SK-N-SH (cell line): Measurements from ENCODE around the gene CPNE4. TPM values are rescaled to one million over a fixed set of nuclear protein-coding genes. Genes with fewer than 3 reads are reported as not detected.
"Not testable (repeated sequence)": the region's sequence is repeated elsewhere in the genome, so short reads cannot be mapped to it uniquely, and the experiment has no call there.

Experiments
- CTCF ChIA-PET: fragments of 300-600, 350-600 bp; formaldehyde crosslinking; extraction: SDS; loops from one replicate; lab custom pipeline; 2021; lab: Yijun Ruan, JAX
- POLR2A ChIA-PET: fragments of 350-600 bp; sonication (Branson Sonifier 250); formaldehyde crosslinking; extraction: SDS; loops from one replicate; lab custom pipeline; 2020; ENCODE audit warnings: antibody characterized with exemption, inconsistent platforms; lab: Yijun Ruan, JAX
- DNase-seq: peaks from one replicate; pipeline ENCODE4 v3.0.0; 2012
- H2AFZ ChIP-seq: fragments of 200-600 bp; sonication (generic); 2 replicates; pipeline ENCODE4 v1.8.1; 2016; ENCODE audit warnings: antibody characterized with exemption, mild to moderate bottlenecking, low read depth
- H3F3A ChIP-seq: fragments of 200-600 bp; sonication (generic); replicated peaks from 2 replicates; pipeline ENCODE3; 2016; ENCODE audit warnings: antibody characterized with exemption, mild to moderate bottlenecking; ENCODE audit not compliant: insufficient read depth
- H3K27ac ChIP-seq, 2 experiments: fragments of 200-500 bp in 1 of 2; fragments of 200-600 bp in 1 of 2; sonication (Bioruptor generic) in 1 of 2; sonication (generic), shearing (Covaris generic) in 1 of 2; 2 replicates each; pipeline versions ENCODE4 v1.5.1 to v1.6.1; 2014 to 2016; ENCODE audit warnings: low read depth in 2 of 2, inconsistent platforms in 1 of 2, low read length in 1 of 2, mild to moderate bottlenecking in 1 of 2, mixed read lengths in 1 of 2
- H3K27me3 ChIP-seq: fragments of 200-600 bp; sonication (generic), shearing (Covaris generic); 2 replicates; pipeline ENCODE4 v1.6.1; 2016; ENCODE audit warnings: mixed run types; ENCODE audit not compliant: insufficient read depth
- H3K36me3 ChIP-seq, 2 experiments: fragments of 200-500 bp in 1 of 2; fragments of 200-600 bp in 1 of 2; sonication (Bioruptor generic) in 1 of 2; sonication (generic) in 1 of 2; replicated peaks in 1 of 2; 2 replicates each; pipeline versions ENCODE3 to v1.5.1; 2014 to 2016; ENCODE audit warnings: low read length in 1 of 2, mild to moderate bottlenecking in 1 of 2; ENCODE audit not compliant: insufficient read depth in 2 of 2, control insufficient read depth in 1 of 2
- H3K4me1 ChIP-seq, 2 experiments: fragments of 200-500 bp in 1 of 2; fragments of 200-600 bp in 1 of 2; sonication (Bioruptor generic) in 1 of 2; sonication (generic), shearing (Covaris generic) in 1 of 2; 2 replicates each; pipeline versions ENCODE4 v1.5.1 to v1.6.1; 2014 to 2016; ENCODE audit warnings: low read depth in 1 of 2, low read length in 1 of 2, mixed run types in 1 of 2; ENCODE audit not compliant: insufficient read depth in 2 of 2, control insufficient read depth in 1 of 2
- H3K4me2 ChIP-seq: fragments of 200-600 bp; sonication (generic), shearing (Covaris generic); 2 replicates; pipeline ENCODE4 v1.6.1; 2017; ENCODE audit warnings: mixed run types
- H3K4me3 ChIP-seq, 2 experiments: fragments of 200-500 bp in 1 of 2; fragments of 200-600 bp in 1 of 2; sonication (Bioruptor generic) in 1 of 2; sonication (generic), shearing (Covaris generic) in 1 of 2; 2 replicates each; pipeline versions ENCODE4 v1.5.1 to v1.8.1; 2014 to 2016; ENCODE audit warnings: low read depth in 2 of 2, inconsistent platforms in 1 of 2, low read length in 1 of 2, mild to moderate bottlenecking in 1 of 2, mixed read lengths in 1 of 2, moderate library complexity in 1 of 2
- H3K79me2 ChIP-seq: fragments of 200-600 bp; sonication (generic); 2 replicates; pipeline ENCODE4 v1.8.1; 2017; ENCODE audit warnings: mild to moderate bottlenecking; ENCODE audit not compliant: insufficient read depth
- H3K9ac ChIP-seq: fragments of 200-600 bp; sonication (generic); 2 replicates; pipeline ENCODE4 v1.6.1; 2017; ENCODE audit warnings: mixed run types
- H3K9me2 ChIP-seq: fragments of 200-600 bp; sonication (generic); 2 replicates; pipeline ENCODE4 v1.6.1; 2017; ENCODE audit warnings: mixed run types
- H3K9me3 ChIP-seq: fragments of 200-600 bp; sonication (generic); 2 replicates; pipeline ENCODE4 v1.6.1; 2017; ENCODE audit warnings: mixed run types, mild to moderate bottlenecking, moderate library complexity
- H4K20me1 ChIP-seq: fragments of 200-600 bp; sonication (generic); 2 replicates; pipeline ENCODE4 v1.6.1; 2017; ENCODE audit warnings: mild to moderate bottlenecking, mixed run types; ENCODE audit not compliant: insufficient read depth
- CHD2 ChIP-seq: fragments of 150-350 bp; IDR thresholded peaks from 2 replicates; pipeline ENCODE4 v1.6.1; 2018; ENCODE audit warnings: low read length; ENCODE audit not compliant: partially characterized antibody
- ELF1 ChIP-seq: IDR thresholded peaks from 2 replicates; pipeline ENCODE4 v1.4.0; 2012
- EZH2phosphoT487 ChIP-seq: fragments of 200-600 bp; sonication (generic); IDR thresholded peaks from 2 replicates; pipeline ENCODE4 v1.6.1; 2017; ENCODE audit warnings: low read depth, mixed run types, mild to moderate bottlenecking, antibody characterized with exemption, moderate library complexity, borderline replicate concordance
- MAX ChIP-seq: IDR thresholded peaks from 2 replicates; pipeline ENCODE4 v1.4.0; 2012; ENCODE audit warnings: low read depth
- MEF2A ChIP-seq: IDR thresholded peaks from 2 replicates; pipeline ENCODE4 v1.4.0; 2012; ENCODE audit warnings: low read depth, borderline replicate concordance
- MXI1 ChIP-seq: IDR thresholded peaks from 2 replicates; pipeline ENCODE4 v1.6.1; 2012; ENCODE audit warnings: mild to moderate bottlenecking, low read depth, low read length, improper control_type of control experiment
- RAD21 ChIP-seq: IDR thresholded peaks from 2 replicates; pipeline ENCODE4 v1.6.1; 2012; ENCODE audit warnings: mild to moderate bottlenecking, low read length
- RXRA ChIP-seq: IDR thresholded peaks from 2 replicates; pipeline ENCODE4 v1.4.0; 2012; ENCODE audit warnings: low read depth, mild to moderate bottlenecking, borderline replicate concordance
- SIN3A ChIP-seq: IDR thresholded peaks from 2 replicates; pipeline ENCODE4 v1.6.1; 2012; ENCODE audit warnings: low read depth, mild to moderate bottlenecking, low read length, moderate library complexity, borderline replicate concordance
- TEAD4 ChIP-seq: IDR thresholded peaks from 2 replicates; pipeline ENCODE4 v1.4.0; 2012; ENCODE audit warnings: mild to moderate bottlenecking, borderline replicate concordance; ENCODE audit not compliant: insufficient read depth
- WGBS: methylation state at CpG from one replicate; pipeline ENCODE4 v1.1.6; 2017; ENCODE audit warnings: low lambda C conversion rate; 5-methylcytosine and 5-hydroxymethylcytosine counted together
- polyA plus RNA-seq, 3 experiments: library from polyadenylated mRNA; depleted of rRNA; stranded (reverse); fragments of >200 nt; gene quantifications; 2 replicates each; pipeline ENCODE4 v1.2.3, GENCODE V29; 2012
- TF ChIP-seq, protein P1 (sequence below): fragments of 200-600 bp; sonication (generic); IDR thresholded peaks from 2 replicates; pipeline ENCODE4 v1.6.1; 2017; ENCODE audit warnings: antibody characterized with exemption, mild to moderate bottlenecking, moderate library complexity

CPNE4 gene
- polyA plus RNA-seq, 1 of the 3 experiments (the other 2 are of a cell fraction) = not detected

DNA sequence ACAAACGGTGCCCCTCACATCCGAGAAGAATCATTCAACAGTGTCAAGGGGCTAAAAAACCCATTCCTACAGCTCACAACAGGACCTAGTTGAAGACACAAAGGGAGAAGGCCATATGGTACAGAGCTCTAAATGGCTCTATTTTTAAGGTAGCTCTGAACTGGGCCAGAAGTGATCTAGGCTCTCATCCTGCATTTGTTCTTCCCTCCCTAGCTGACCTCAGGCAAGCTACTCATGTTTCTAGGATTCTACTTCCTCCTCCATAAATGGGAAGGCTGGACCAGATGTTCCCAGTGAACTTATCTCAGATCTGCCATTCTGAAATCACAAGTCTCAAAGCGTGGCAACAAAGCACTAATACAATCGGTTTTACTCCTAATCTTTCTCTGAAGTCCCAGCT lies 62.3 kb downstream of the CPNE4 start:
- Histone ChIP-seq H3K4me2 (no peak overlapping the region), H3K27ac (no peak overlapping the region), H2AFZ (no peak overlapping the region), H3K9me2 (no peaks in the 10 kb centered on the region), H3K9ac (no peak overlapping the region), H3K9me3 (no peaks in the 10 kb centered on the region), H3K4me1 (no peaks in the 10 kb centered on the region; a peak in 2 of 4 replicates), H3K36me3 (no peaks in the 10 kb centered on the region), H4K20me1 (no peaks in the 10 kb centered on the region), H3K27me3 (no peaks in the 10 kb centered on the region), H3K79me2 (no peaks in the 10 kb centered on the region), H3K4me3 (no peak overlapping the region), H3F3A (no peaks in the 10 kb centered on the region)
- DNase-seq = peak; percentile 17
- no peak for TF ChIP-seq ELF1
- CTCF ChIA-PET = interaction anchor here (0.9 to 1.2 kb wide), 3 partner anchors 14 to 178 kb away, joined by 3 to 4 read pairs (median 3); partner anchors contain the start of gene CPNE4
- 49% methylated on average over 4 of the region's 4 CpGs for WGBS
- POLR2A ChIA-PET = no interaction called here

DNA sequence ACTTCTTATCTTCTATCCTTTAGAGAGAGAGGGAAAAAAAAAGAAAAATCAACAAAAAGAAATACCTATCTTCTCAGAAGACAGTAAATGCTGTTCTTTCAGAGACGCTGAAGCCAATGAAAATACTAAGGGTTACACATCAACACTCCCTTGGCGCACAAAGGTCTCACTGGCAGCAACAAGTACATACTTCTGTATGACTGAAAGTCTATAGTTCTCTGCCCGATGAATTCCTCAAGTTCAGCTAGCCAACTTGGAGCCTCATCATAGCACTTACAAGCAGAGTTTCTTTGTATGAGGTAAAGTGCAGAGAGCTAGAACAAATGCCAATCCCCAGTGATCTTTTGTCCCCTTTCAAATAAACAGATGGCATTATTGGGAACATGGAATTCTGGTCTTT lies 62.7 kb downstream of the CPNE4 start:
- Histone ChIP-seq H3F3A (no peaks in the 10 kb centered on the region), H3K36me3 (no peaks in the 10 kb centered on the region), H3K79me2 (no peaks in the 10 kb centered on the region), H2AFZ (no peak overlapping the region), H3K4me3 (no peak overlapping the region), H4K20me1 (no peaks in the 10 kb centered on the region), H3K27me3 (no peaks in the 10 kb centered on the region), H3K4me1 (no peaks in the 10 kb centered on the region; a peak in 2 of 4 replicates), H3K9me3 (no peaks in the 10 kb centered on the region), H3K4me2 (no peak overlapping the region), H3K9ac (no peak overlapping the region), H3K9me2 (no peaks in the 10 kb centered on the region), H3K27ac (no peak overlapping the region)
- ChIA-PET CTCF (interaction anchor here (0.9 to 1.2 kb wide), 3 partner anchors 14 to 178 kb away, joined by 3 to 4 read pairs (median 3); partner anchors contain the start of gene CPNE4), POLR2A (no interaction called here)
- 46% methylated on average over 3 of the region's 3 CpGs for WGBS
- TF ChIP-seq MEF2A (no peak), MXI1 (no peak), RAD21 (no peak), SIN3A (no peak), TEAD4 (no peak), ELF1 (no peak), CHD2 (no peak)
- no peak for DNase-seq

GRCh38 chr3:131963442-131963841 lies 71.4 kb downstream of the CPNE4 start:
- H3K4me3 ChIP-seq, H3K27me3 ChIP-seq, DNase-seq, H3K9me3 ChIP-seq, H3K9ac ChIP-seq, H3K36me3 ChIP-seq, H3K4me2 ChIP-seq, H3K27ac ChIP-seq, H3K4me1 ChIP-seq, H3K9me2 ChIP-seq, H2AFZ ChIP-seq, H3K79me2 ChIP-seq, H3F3A ChIP-seq, CTCF ChIA-PET, H4K20me1 ChIP-seq, POLR2A ChIA-PET: not testable (repeated sequence)
- 63% methylated on average over 6 of the region's 8 CpGs for WGBS

GRCh38 chr3:131962982-131963381 lies 71.8 kb downstream of the CPNE4 start:
- Histone ChIP-seq H3K79me2 (no peaks in the 10 kb centered on the region), H3K9me2 (no peaks in the 10 kb centered on the region), H2AFZ (no peak overlapping the region), H3K27ac (no peak overlapping the region), H3K4me2 (no peak overlapping the region), H3K36me3 (no peaks in the 10 kb centered on the region), H3F3A (no peaks in the 10 kb centered on the region), H3K9ac (no peak overlapping the region), H3K4me3 (no peak overlapping the region), H3K9me3 (no peaks in the 10 kb centered on the region), H3K4me1 (no peaks in the 10 kb centered on the region), H4K20me1 (no peaks in the 10 kb centered on the region), H3K27me3 (no peaks in the 10 kb centered on the region)
- ChIA-PET POLR2A (no interaction called here), CTCF (no interaction called here)
- DNase-seq = no peak
- 47% methylated on average over 4 of the region's 5 CpGs for WGBS
- TF ChIP-seq RXRA (no peak), EZH2phosphoT487 (no peak), MAX (no peak)
- TF ChIP-seq, protein P1, sequence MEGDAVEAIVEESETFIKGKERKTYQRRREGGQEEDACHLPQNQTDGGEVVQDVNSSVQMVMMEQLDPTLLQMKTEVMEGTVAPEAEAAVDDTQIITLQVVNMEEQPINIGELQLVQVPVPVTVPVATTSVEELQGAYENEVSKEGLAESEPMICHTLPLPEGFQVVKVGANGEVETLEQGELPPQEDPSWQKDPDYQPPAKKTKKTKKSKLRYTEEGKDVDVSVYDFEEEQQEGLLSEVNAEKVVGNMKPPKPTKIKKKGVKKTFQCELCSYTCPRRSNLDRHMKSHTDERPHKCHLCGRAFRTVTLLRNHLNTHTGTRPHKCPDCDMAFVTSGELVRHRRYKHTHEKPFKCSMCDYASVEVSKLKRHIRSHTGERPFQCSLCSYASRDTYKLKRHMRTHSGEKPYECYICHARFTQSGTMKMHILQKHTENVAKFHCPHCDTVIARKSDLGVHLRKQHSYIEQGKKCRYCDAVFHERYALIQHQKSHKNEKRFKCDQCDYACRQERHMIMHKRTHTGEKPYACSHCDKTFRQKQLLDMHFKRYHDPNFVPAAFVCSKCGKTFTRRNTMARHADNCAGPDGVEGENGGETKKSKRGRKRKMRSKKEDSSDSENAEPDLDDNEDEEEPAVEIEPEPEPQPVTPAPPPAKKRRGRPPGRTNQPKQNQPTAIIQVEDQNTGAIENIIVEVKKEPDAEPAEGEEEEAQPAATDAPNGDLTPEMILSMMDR = no peak
